MCF 10A (cell line): ENCODE data around the gene ZNF169. TPM values are rescaled to one million over a fixed set of nuclear protein-coding genes. Genes with fewer than 3 reads are reported as not detected.
"Not testable (repeated sequence)": the region's sequence is repeated elsewhere in the genome, so short reads cannot be mapped to it uniquely, and the experiment has no call there.

Experiments used
- BruUV-seq: library from RNA; stranded (reverse); fragments of 400-500 nt; replicated peaks from 2 replicates; lab custom pipeline; 2021; lab: Mats Ljungman, UMichigan
- CTCF ChIA-PET: fragments of 300-600 bp; sonication (Branson Sonifier 250); formaldehyde crosslinking; extraction: SDS; loops from one replicate; lab custom pipeline; 2021; ENCODE audit warnings: antibody characterized with exemption, inconsistent platforms; lab: Yijun Ruan, JAX
- POLR2A ChIA-PET: fragments of 300-600, 350-650 bp; sonication (Branson Sonifier 250); formaldehyde crosslinking; extraction: SDS; loops from one replicate; lab custom pipeline; 2020; ENCODE audit warnings: antibody characterized with exemption, inconsistent platforms; lab: Yijun Ruan, JAX
- DNase-seq: peaks from one replicate; pipeline ENCODE4 v3.0.0-alpha.2; 2018; ENCODE audit not compliant: unreplicated experiment
- H3K27ac Mint-ChIP-seq: one replicate; pipeline ENCODE4 v1.8.0; 2022; ENCODE audit warnings: mild to moderate bottlenecking, low read depth, mixed read lengths; ENCODE audit not compliant: unreplicated experiment
- H3K27me3 Mint-ChIP-seq: one replicate; pipeline ENCODE4 v1.8.0; 2022; ENCODE audit warnings: mixed read lengths; ENCODE audit not compliant: insufficient read depth, unreplicated experiment
- H3K36me3 Mint-ChIP-seq: one replicate; pipeline ENCODE4 v1.8.0; 2022; ENCODE audit warnings: mild to moderate bottlenecking, moderate library complexity, mixed read lengths; ENCODE audit not compliant: insufficient read depth, unreplicated experiment
- H3K4me1 Mint-ChIP-seq: one replicate; pipeline ENCODE4 v1.8.0; 2022; ENCODE audit warnings: mixed read lengths; ENCODE audit not compliant: insufficient read depth, unreplicated experiment
- H3K4me3 Mint-ChIP-seq: one replicate; pipeline ENCODE4 v1.8.0; 2022; ENCODE audit warnings: mild to moderate bottlenecking, moderate library complexity, mixed read lengths; ENCODE audit not compliant: unreplicated experiment
- H3K9me3 Mint-ChIP-seq: one replicate; pipeline ENCODE4 v1.8.0; 2022; ENCODE audit warnings: mixed read lengths; ENCODE audit not compliant: unreplicated experiment
- intact Hi-C: fragments of 100-400 bp; cut with micrococcal nuclease; formaldehyde crosslinking; loops from 2 replicates; pipeline ENCODE4 v1.14.1; 2022
- total RNA-seq: library from RNA; stranded (reverse); gene quantifications from 2 replicates; pipeline ENCODE4 v1.2.3, GENCODE V29; 2022

The ZNF169 gene
- total RNA-seq, 1 experiment from 2014 or later, result 3.9 TPM

- intact Hi-C loops, CTCF ChIA-PET, H3K9me3 Mint-ChIP-seq, H3K27ac Mint-ChIP-seq, BruUV-seq, DNase-seq, H3K4me1 Mint-ChIP-seq, POLR2A ChIA-PET, H3K4me3 Mint-ChIP-seq, H3K27me3 Mint-ChIP-seq, H3K36me3 Mint-ChIP-seq: not testable (repeated sequence)
Measured at GRCh38 chr9:94347451-94347850, 88.4 kb downstream of the ZNF169 start.

- POLR2A ChIA-PET, DNase-seq, intact Hi-C loops, H3K36me3 Mint-ChIP-seq, H3K27me3 Mint-ChIP-seq, BruUV-seq, CTCF ChIA-PET, H3K4me1 Mint-ChIP-seq, H3K27ac Mint-ChIP-seq, H3K9me3 Mint-ChIP-seq, H3K4me3 Mint-ChIP-seq: not testable (repeated sequence)
Measured at GRCh38 chr9:94348754-94349153, 89.7 kb downstream of the ZNF169 start.

Other genes with a start within 250 kb of the ZNF169 start
- gene PTPDC1, start 174.8 kb upstream of the ZNF169 start, total RNA-seq, result 42.2 and 49.9 TPM in 2 replicates
- gene NUTM2F, start 69.3 kb downstream of the ZNF169 start, total RNA-seq, result not detected in 2 replicates